Measurements from ENCODE around the gene EFNA4. TPM values are rescaled to one million over a fixed set of nuclear protein-coding genes. Genes with fewer than 3 reads are reported as not detected.

EFNA4 gene
- total RNA-seq, 1 experiment from 2014 or later, result 17.0 TPM

DNA sequence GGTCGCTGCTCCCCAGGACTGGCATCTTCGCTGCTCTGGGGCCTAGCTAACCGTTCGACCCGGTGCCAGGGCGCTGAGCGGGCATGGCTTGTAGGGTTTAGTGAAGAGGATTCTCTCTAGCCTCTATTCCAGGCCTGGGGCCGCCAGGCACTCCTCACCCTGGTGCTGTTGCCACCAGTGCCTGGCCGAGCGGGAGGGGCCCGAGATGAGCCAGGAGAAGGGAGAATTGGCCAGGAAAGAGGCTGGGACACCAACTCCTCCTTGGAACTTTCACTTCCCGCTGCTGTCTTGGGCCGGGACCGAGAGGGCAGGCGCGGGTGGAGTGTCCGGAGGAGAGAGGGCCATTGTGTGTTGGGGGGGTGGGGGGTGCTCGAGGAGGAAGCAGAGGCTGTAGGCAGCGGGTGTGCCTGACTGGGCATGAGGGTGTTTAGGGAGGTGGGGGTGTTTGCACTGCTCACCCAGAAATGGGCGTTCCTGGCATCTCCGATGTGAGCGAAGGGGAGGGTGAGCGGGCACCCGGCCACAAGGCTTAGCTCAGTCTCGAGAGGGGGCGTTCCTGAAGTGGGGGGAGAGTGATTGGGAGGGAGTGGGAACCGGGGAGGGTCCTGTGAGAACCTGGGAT, 11.7 kb upstream of the EFNA4 start:
- no TSS peak for BruUV-seq (replicated peaks)
- TF ChIP-seq EZH2 (IDR thresholded peaks at IDR 0.05; ENCODE audit: borderline replicate concordance, low read depth, low read length, poor library complexity, severe bottlenecking), result no peak
- TF ChIP-seq, protein P1, sequence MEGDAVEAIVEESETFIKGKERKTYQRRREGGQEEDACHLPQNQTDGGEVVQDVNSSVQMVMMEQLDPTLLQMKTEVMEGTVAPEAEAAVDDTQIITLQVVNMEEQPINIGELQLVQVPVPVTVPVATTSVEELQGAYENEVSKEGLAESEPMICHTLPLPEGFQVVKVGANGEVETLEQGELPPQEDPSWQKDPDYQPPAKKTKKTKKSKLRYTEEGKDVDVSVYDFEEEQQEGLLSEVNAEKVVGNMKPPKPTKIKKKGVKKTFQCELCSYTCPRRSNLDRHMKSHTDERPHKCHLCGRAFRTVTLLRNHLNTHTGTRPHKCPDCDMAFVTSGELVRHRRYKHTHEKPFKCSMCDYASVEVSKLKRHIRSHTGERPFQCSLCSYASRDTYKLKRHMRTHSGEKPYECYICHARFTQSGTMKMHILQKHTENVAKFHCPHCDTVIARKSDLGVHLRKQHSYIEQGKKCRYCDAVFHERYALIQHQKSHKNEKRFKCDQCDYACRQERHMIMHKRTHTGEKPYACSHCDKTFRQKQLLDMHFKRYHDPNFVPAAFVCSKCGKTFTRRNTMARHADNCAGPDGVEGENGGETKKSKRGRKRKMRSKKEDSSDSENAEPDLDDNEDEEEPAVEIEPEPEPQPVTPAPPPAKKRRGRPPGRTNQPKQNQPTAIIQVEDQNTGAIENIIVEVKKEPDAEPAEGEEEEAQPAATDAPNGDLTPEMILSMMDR (conservative IDR thresholded peaks at IDR 0.05; ENCODE audit: low read depth, low read length), result no peak
- peak overlapping the region; percentile 89 for H3K4me3 ChIP-seq (ENCODE audit: low read depth, low read length, poor library complexity, severe bottlenecking)
- peak; percentile 47 for DNase-seq (ENCODE audit: low spot score)
- no peaks in the 10 kb centered on the region for H3K9me3 ChIP-seq (ENCODE audit: low read depth, low read length, poor library complexity, severe bottlenecking)
- CTCF ChIA-PET, result interaction anchor here (0.6 to 2.0 kb wide), 5 partner anchors 10 to 572 kb away, joined by 3 to 9 read pairs (median 6); partner anchors contain the start of gene SHC1
- H3K27me3 ChIP-seq (replicated peaks; ENCODE audit: insufficient read depth, low read depth, low read length, poor library complexity), result no peaks in the 10 kb centered on the region
- peaks cover 20% of the 10 kb centered on the region for H3K4me1 ChIP-seq (ENCODE audit: insufficient read depth, low read length, poor library complexity, severe bottlenecking)
- no peaks in the 10 kb centered on the region for H3K36me3 ChIP-seq (ENCODE audit: insufficient read depth, low read length, poor library complexity, severe bottlenecking)
- H3K27ac ChIP-seq (ENCODE audit: low read depth, low read length, poor library complexity, severe bottlenecking), result no peak overlapping the region
- intact Hi-C loops (cut with micrococcal nuclease; ENCODE audit: unreplicated experiment), result no loop called here
- POLR2A ChIA-PET (ENCODE audit: low non-redundant PET), result no interaction called here

DNA sequence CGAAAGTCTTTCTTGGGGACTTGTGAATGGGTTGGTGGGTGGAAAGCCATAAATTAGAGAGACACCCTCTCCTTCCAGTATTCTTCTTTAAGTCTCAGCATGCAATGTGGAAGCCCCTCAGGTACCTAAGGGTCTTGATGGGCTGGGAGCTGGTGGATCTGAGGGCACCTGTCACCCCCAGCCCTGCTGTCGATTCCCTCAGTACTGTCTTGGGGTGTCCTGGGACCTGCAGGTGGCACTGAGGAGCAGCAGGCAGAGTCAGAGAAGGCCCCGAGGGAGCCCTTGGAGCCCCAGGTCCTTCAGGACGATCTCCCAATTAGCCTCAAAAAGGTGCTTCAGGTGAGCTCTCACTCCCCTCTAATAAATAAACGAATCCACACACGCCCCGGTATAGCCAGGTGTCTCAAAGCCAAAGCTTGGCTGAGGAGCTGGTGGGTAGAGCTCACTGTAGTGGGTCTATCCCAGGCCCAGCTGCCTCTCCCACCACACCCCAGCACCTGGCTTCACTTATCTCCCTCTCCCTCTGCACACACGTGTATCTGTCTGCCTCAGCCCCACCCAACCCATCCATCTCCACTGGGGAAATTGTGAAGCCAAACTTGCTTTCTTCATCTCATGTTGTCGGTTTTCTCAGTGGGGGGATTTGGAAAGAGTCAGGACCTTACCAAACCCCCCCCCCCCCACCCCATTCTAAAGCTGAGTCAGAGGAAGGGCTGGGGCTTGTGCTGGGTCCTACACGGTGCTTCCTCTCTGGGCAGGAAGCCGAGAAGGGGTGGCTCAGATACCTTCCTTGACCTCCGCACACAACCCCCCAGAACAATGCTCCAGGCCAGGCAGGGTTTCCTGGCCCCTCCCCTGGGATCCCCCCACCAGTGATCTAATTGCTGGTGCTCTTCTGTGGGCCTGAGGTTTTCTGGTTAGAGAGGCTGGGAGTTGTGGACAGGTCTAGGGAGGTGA, 10.8 kb upstream of the EFNA4 start:
- Histone ChIP-seq H3K27me3 (replicated peaks; ENCODE audit: insufficient read depth, low read depth, low read length, poor library complexity) (no peaks in the 10 kb centered on the region), H3K27ac (ENCODE audit: low read depth, low read length, poor library complexity, severe bottlenecking) (no peak overlapping the region), H3K4me1 (ENCODE audit: insufficient read depth, low read length, poor library complexity, severe bottlenecking) (peaks cover 20% of the 10 kb centered on the region), H3K4me3 (ENCODE audit: low read depth, low read length, poor library complexity, severe bottlenecking) (peak overlapping the region; percentile 89), H3K36me3 (ENCODE audit: insufficient read depth, low read length, poor library complexity, severe bottlenecking) (no peaks in the 10 kb centered on the region), H3K9me3 (ENCODE audit: low read depth, low read length, poor library complexity, severe bottlenecking) (no peaks in the 10 kb centered on the region)
- no peak for DNase-seq (ENCODE audit: low spot score)
- CTCF ChIA-PET, result interaction anchor here (2.0 kb wide), 1 partner anchor 9 kb away, joined by 9 read pairs; no protein-coding TSS in a partner anchor
- no TSS peak for BruUV-seq (replicated peaks)
- POLR2A ChIA-PET (ENCODE audit: low non-redundant PET), result interaction anchor here (0.5 kb wide), 1 partner anchor 12 kb away, joined by 6 read pairs; no protein-coding TSS in a partner anchor
- TF ChIP-seq, protein P1 (conservative IDR thresholded peaks at IDR 0.05; ENCODE audit: low read depth, low read length), result peak; percentile 46; the same call in 1 of the 2 replicates
- no peak for TF ChIP-seq EZH2 (IDR thresholded peaks at IDR 0.05; ENCODE audit: borderline replicate concordance, low read depth, low read length, poor library complexity, severe bottlenecking)
- intact Hi-C loops (cut with micrococcal nuclease; ENCODE audit: unreplicated experiment), result no loop called here

DNA sequence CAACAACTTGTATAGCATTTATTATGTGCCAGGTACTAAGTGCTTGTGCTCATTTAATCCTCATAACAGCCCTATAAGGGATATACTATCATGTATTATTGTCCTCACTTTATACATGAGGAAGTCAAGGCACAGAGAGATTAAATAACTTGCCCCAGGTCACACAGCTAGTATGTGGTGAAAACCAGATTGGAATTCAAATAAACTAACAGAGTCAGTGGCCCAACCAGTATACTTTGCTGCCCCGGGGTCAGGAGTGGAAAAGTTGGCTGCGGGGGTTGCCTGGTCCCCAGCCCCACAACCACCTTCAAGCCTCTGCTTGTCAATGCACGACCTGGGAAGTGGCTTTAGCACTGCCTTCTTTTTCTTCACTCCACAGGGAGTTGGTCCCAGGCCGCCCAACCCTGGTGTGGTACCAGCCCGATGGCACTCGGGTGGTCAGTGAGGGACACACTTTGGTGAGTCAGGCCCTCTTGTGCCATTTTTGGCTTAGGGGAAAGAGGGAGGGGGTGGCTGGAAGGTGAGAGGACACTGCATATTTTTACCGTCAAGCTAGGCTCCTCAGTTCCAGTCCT, 9.9 kb upstream of the EFNA4 start:
- intact Hi-C loops (cut with micrococcal nuclease; ENCODE audit: unreplicated experiment), result no loop called here
- ChIA-PET POLR2A (ENCODE audit: low non-redundant PET) (no interaction called here), CTCF (interaction anchor here (2.0 kb wide), 1 partner anchor 8 kb away, joined by 9 read pairs; no protein-coding TSS in a partner anchor)
- DNase-seq (ENCODE audit: low spot score), result no peak
- Histone ChIP-seq H3K27ac (ENCODE audit: low read depth, low read length, poor library complexity, severe bottlenecking) (no peak overlapping the region), H3K9me3 (ENCODE audit: low read depth, low read length, poor library complexity, severe bottlenecking) (no peaks in the 10 kb centered on the region), H3K27me3 (replicated peaks; ENCODE audit: insufficient read depth, low read depth, low read length, poor library complexity) (no peaks in the 10 kb centered on the region), H3K36me3 (ENCODE audit: insufficient read depth, low read length, poor library complexity, severe bottlenecking) (no peaks in the 10 kb centered on the region), H3K4me3 (ENCODE audit: low read depth, low read length, poor library complexity, severe bottlenecking) (no peak overlapping the region), H3K4me1 (ENCODE audit: insufficient read depth, low read length, poor library complexity, severe bottlenecking) (peaks cover 20% of the 10 kb centered on the region)
- BruUV-seq (replicated peaks), result no TSS peak
- TF ChIP-seq, protein P1 (conservative IDR thresholded peaks at IDR 0.05; ENCODE audit: low read depth, low read length), result no peak
- TF ChIP-seq EZH2 (IDR thresholded peaks at IDR 0.05; ENCODE audit: borderline replicate concordance, low read depth, low read length, poor library complexity, severe bottlenecking), result no peak
